ENCODE measurements around the gene LAIR2.

The LAIR2 gene

GRCh38 chr19:54456423-54457373 is 45.9 kb upstream of the LAIR2 start:
- TF ChIP-seq CTCF (IDR thresholded peaks at IDR 0.05): no peak
- no peak overlapping the region for H3K4me3 ChIP-seq (ENCODE audit: low read depth in 1 of 2, low read length in 1 of 2)
- no peak overlapping the region for H3K27ac ChIP-seq
- peaks cover 100% of the 10 kb centered on the region for H3K36me3 ChIP-seq
- H3K27me3 ChIP-seq: no peaks in the 10 kb centered on the region
- no peaks in the 10 kb centered on the region for H3K4me1 ChIP-seq (ENCODE audit: control insufficient read depth in 1 of 2, insufficient read depth in 1 of 2, low read depth in 1 of 2, low read length in 1 of 2)
- no peaks in the 10 kb centered on the region for H3K9me3 ChIP-seq

GRCh38 chr19:54457773-54458647 is 44.6 kb upstream of the LAIR2 start:
- no peak for TF ChIP-seq CTCF (IDR thresholded peaks at IDR 0.05)
- Histone ChIP-seq H3K27me3 (peaks cover 3% of the 10 kb centered on the region), H3K9me3 (no peaks in the 10 kb centered on the region), H3K36me3 (peaks cover 96% of the 10 kb centered on the region), H3K4me1 (ENCODE audit: control insufficient read depth in 1 of 2, insufficient read depth in 1 of 2, low read depth in 1 of 2, low read length in 1 of 2) (peaks cover 10 to 12% of the 10 kb centered on the region in 2 experiments), H3K27ac (no peak overlapping the region), H3K4me3 (ENCODE audit: low read depth in 1 of 2, low read length in 1 of 2) (no peak overlapping the region)

- H3K27me3 ChIP-seq: peaks cover 11% of the 10 kb centered on the region
- no peak overlapping the region for H3K4me3 ChIP-seq (ENCODE audit: low read depth in 1 of 2, low read length in 1 of 2)
- peaks cover 88% of the 10 kb centered on the region for H3K36me3 ChIP-seq
- no peak overlapping the region for H3K27ac ChIP-seq
- peaks cover 17 to 20% of the 10 kb centered on the region in 2 experiments for H3K4me1 ChIP-seq (ENCODE audit: control insufficient read depth in 1 of 2, insufficient read depth in 1 of 2, low read depth in 1 of 2, low read length in 1 of 2)
- no peaks in the 10 kb centered on the region for H3K9me3 ChIP-seq
- TF ChIP-seq CTCF (IDR thresholded peaks at IDR 0.05): no peak
Observed at GRCh38 chr19:54458648-54459281, 43.9 kb upstream of the LAIR2 start.

- Histone ChIP-seq H3K4me1 (ENCODE audit: control insufficient read depth in 1 of 2, insufficient read depth in 1 of 2, low read depth in 1 of 2, low read length in 1 of 2) (peaks cover 25 to 27% of the 10 kb centered on the region in 2 experiments), H3K27me3 (peaks cover 19% of the 10 kb centered on the region), H3K27ac (no peak overlapping the region)
Observed at GRCh38 chr19:54459282-54460229, 43.1 kb upstream of the LAIR2 start.

More at GRCh38 chr19:54459282-54460229, 43.1 kb upstream of the LAIR2 start:
- no peak for TF ChIP-seq CTCF (IDR thresholded peaks at IDR 0.05)
- no peaks in the 10 kb centered on the region for H3K9me3 ChIP-seq
- H3K36me3 ChIP-seq: peaks cover 80% of the 10 kb centered on the region
- no peak overlapping the region for H3K4me3 ChIP-seq (ENCODE audit: low read depth in 1 of 2, low read length in 1 of 2)

All from neutrophil (primary cell).